Sigmoid colon (tissue), 4 donors: Measurements from ENCODE around the gene OR7G3.

Source experiments
- CTCF ChIP-seq, 4 experiments: fragments of 450-650 bp in 3 of 4; fragments of 200-600 bp in 1 of 4; IDR thresholded peaks; one replicate each; pipeline ENCODE4 v1.5.1; 2016 to 2019; ENCODE audit warnings: antibody characterized with exemption in 4 of 4, mild to moderate bottlenecking in 3 of 4, moderate library complexity in 2 of 4
- EP300 ChIP-seq, 4 donors: sonication (generic); formaldehyde crosslinking; IDR thresholded peaks; one replicate each; pipeline ENCODE4 v1.6.1; 2017; ENCODE audit warnings: antibody characterized with exemption in 4 of 4
- POLR2A ChIP-seq, 2 donors: fragments of 450-650 bp; IDR thresholded peaks; one replicate each; pipeline ENCODE4 v1.6.1; 2016; ENCODE audit warnings: antibody characterized with exemption in 2 of 2, mild to moderate bottlenecking in 2 of 2, moderate library complexity in 2 of 2
- POLR2AphosphoS5 ChIP-seq, 4 donors: sonication (generic); formaldehyde crosslinking; IDR thresholded peaks; one replicate each; pipeline ENCODE4 v1.6.1; 2017; ENCODE audit warnings: antibody characterized with exemption in 4 of 4

GRCh38 chr19:9115307-9115813 lies 11.4 kb downstream of the OR7G3 start, which contains the start of gene OR7G1:
- TF ChIP-seq CTCF (IDR thresholded peaks at IDR 0.05) (no peak), POLR2A (IDR thresholded peaks at IDR 0.05) (no peak), POLR2AphosphoS5 (IDR thresholded peaks at IDR 0.05) (no peak), EP300 (IDR thresholded peaks at IDR 0.05) (no peak)
